ENCODE results near the gene ORC6. TPM values are rescaled to one million over a fixed set of nuclear protein-coding genes. Genes with fewer than 3 reads are reported as not detected.
A peak's percentile ranks its signal among the peaks of the same experiment; 100 is the strongest.

The ORC6 gene
- total and polyA plus RNA-seq, 7 donors, result 0.26 to 2.5 (median 0.70) TPM

DNA sequence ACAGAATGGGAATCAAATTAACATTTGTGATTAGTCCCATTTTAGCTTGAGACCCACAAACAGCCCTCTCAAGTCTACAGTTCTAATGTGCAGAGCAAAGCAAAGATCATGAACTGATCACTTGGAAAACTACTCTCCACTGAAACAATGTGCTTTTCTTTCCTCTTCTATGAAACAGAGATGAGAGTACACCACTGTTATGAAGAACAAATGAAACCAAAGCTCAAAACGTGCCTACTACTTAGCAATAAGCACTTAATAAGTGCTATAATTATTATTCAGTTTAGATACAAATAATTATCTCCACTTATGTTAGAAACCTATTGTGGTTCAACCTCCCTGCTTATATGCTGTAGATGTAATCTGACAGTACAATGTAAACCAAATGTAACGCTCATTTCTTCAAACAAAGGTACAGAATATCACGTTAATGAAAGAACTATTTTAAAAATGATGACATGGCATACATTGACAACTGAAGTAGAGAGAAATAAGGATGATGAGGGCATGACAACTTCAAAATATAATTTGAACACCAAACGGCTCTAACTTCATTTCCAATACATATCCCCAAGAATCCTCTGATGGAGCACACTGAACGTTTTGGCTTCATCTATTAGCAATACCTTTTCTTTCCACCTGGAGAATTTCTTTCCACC is 2.5 kb upstream of the ORC6 start:
- Histone ChIP-seq H3K4me3 (peak overlapping the region; percentile 96), H3K4me1 (peaks cover 43% of the 10 kb centered on the region), H3K27me3 (ENCODE audit: insufficient read depth in 3 of 3, low read length in 2 of 3) (no peaks in the 10 kb centered on the region), H3K27ac (no peak overlapping the region), H3K36me3 (ENCODE audit: insufficient read depth in 1 of 2, low read depth in 1 of 2) (peaks cover 0 to 11% of the 10 kb centered on the region in 2 donors), H3K9me3 (no peaks in the 10 kb centered on the region)
- DNase-seq (no peak), ATAC-seq (no peak)
- TF ChIP-seq, protein P1, sequence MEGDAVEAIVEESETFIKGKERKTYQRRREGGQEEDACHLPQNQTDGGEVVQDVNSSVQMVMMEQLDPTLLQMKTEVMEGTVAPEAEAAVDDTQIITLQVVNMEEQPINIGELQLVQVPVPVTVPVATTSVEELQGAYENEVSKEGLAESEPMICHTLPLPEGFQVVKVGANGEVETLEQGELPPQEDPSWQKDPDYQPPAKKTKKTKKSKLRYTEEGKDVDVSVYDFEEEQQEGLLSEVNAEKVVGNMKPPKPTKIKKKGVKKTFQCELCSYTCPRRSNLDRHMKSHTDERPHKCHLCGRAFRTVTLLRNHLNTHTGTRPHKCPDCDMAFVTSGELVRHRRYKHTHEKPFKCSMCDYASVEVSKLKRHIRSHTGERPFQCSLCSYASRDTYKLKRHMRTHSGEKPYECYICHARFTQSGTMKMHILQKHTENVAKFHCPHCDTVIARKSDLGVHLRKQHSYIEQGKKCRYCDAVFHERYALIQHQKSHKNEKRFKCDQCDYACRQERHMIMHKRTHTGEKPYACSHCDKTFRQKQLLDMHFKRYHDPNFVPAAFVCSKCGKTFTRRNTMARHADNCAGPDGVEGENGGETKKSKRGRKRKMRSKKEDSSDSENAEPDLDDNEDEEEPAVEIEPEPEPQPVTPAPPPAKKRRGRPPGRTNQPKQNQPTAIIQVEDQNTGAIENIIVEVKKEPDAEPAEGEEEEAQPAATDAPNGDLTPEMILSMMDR (IDR thresholded peaks at IDR 0.05), result no peak
- intact Hi-C loops (cut with DNase I), result loop anchor here in 1 of 2 donors (5.0 kb wide), 1 partner anchor 115 kb away; no protein-coding TSS in a partner anchor
- WGBS, 3 donors, result 43 to 57% (median 44%) methylated on average over 5 of the region's 5 CpGs

DNA sequence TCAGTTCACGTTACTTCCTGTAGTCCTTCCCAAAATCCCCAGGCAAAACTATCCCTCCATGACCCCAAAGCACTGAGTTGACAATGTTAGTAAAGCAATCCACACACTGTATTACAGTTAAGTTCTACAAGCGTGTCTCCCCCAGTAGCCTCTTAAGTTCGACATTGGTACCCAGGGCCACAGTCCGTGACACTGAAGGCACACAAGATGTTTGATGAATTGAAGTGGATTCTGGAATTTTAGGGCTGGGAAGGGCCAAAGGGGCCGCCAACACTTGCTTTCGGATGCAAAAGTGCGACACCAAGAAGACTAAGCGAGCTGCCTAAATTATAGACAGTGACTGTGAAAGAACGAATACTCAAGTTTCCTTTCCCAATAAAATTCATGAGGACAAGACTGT is 2.0 kb upstream of the ORC6 start:
- Histone ChIP-seq H3K4me1 (peaks cover 43% of the 10 kb centered on the region), H3K9me3 (no peaks in the 10 kb centered on the region), H3K27me3 (ENCODE audit: insufficient read depth in 3 of 3, low read length in 2 of 3) (no peaks in the 10 kb centered on the region), H3K36me3 (ENCODE audit: insufficient read depth in 1 of 2, low read depth in 1 of 2) (peaks cover 0 to 7% of the 10 kb centered on the region in 2 donors), H3K4me3 (peak overlapping the region; percentile 96), H3K27ac (no peak overlapping the region)
- intact Hi-C loops (cut with DNase I), result loop anchor here in 1 of 2 donors (5.0 kb wide), 1 partner anchor 115 kb away; no protein-coding TSS in a partner anchor
- DNase-seq (no peak), ATAC-seq (no peak)
- 63 to 76% (median 66%) methylated on average over 9 of the region's 9 CpGs for WGBS, 3 donors
- TF ChIP-seq, protein P1 (IDR thresholded peaks at IDR 0.05), result no peak

DNA sequence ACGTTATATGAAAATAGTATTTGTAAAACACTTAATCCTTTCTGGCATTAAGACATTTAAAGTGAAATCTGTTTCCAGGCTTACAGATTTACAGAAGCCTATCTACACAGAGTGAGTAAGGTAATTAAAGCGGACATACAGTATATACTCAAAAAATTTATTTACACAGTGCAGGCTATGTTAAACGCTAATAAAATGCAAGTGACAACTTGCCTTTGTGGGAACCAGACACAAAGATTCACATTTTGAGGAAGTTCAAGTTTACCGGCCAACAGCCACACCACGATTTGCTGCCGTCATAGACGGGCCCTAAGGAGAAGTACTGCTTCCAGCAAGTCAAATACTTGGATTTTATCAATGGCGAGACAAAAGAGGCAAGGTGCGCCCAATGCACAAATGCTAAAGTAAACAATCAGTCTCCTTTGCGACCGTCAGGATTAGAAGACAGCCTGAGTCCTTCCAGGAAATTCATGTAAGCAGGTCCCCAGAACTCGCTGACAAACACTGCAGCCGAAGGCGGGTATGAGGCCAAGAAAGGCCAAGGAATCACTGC is 1.3 kb upstream of the ORC6 start:
- Histone ChIP-seq H3K36me3 (ENCODE audit: insufficient read depth in 1 of 2, low read depth in 1 of 2) (peaks cover 0 to under 1% of the 10 kb centered on the region in 2 donors), H3K27ac (peak overlapping the region; percentile 96), H3K4me1 (peaks cover 43% of the 10 kb centered on the region), H3K4me3 (peak overlapping the region; percentile 96), H3K27me3 (ENCODE audit: insufficient read depth in 3 of 3, low read length in 2 of 3) (no peaks in the 10 kb centered on the region), H3K9me3 (no peaks in the 10 kb centered on the region)
- intact Hi-C loops (cut with DNase I), result loop anchor here in 1 of 2 donors (5.0 kb wide), 1 partner anchor 114 kb away; no protein-coding TSS in a partner anchor
- TF ChIP-seq, protein P1 (IDR thresholded peaks at IDR 0.05), result no peak
- 5 to 7% (median 5%) methylated on average over 14 of the region's 14 CpGs for WGBS, 3 donors
- DNase-seq (peak in 1 of 2 donors; percentile 55), ATAC-seq (no peak)

DNA sequence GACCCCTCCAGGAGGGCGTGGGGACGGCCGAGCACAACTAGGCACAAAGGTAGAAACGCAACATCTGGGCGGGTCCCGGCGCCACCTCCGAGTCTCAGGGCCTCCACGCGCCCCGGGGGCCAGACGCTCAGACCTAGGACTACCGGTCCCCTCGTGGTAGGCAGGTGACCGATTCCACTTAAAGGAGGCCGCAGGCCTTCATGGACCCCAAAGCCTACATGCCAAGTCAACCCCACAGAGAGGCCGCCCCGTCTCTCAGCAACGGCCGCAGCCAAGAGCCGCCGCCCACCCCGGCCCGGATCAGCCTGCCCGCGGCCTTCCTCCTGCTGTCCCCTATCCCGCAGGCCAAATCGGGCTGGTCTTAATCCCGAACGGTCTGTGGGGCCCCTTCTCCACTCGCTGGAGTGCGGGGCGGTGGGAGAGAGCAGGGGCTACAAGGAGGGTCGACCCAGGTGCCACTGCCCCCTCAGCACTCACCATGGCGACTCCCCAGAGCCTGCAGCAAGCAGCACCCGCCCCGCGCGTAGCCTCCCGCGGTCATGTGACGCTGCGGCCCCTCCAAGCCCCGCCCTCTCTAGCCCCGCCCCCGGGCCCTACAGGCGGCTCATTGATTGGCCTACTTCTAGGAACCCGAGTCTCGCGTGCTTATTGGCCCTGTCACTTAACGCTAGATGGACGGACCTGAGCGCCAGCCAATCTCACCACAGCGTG is 650 bp upstream of the ORC6 start, which contains the start of gene VPS35:
VPS35 (minus strand) TSS at position 525 of the 711 bp plus-strand sequence; CDS start at position 480, 45 bp downstream.
- WGBS, 3 donors, result 0% methylated on average over 50 to 54 of the region's 54 CpGs
- peak; percentile 99 to 100 for DNase-seq
- TF ChIP-seq, protein P1 (IDR thresholded peaks at IDR 0.05), result peak; percentile 6
- H3K27me3 ChIP-seq (ENCODE audit: insufficient read depth in 3 of 3, low read length in 2 of 3), result no peaks in the 10 kb centered on the region
- H3K9me3 ChIP-seq, result no peaks in the 10 kb centered on the region
- intact Hi-C loops (cut with DNase I), result loop anchor here in 1 of 2 donors (5.0 kb wide), 1 partner anchor 113 kb away; no protein-coding TSS in a partner anchor
- no peaks in the 10 kb centered on the region for H3K36me3 ChIP-seq (ENCODE audit: insufficient read depth in 1 of 2, low read depth in 1 of 2)
- H3K27ac ChIP-seq, result peak within 1 kb of the TSS; percentile 96
- peak; percentile 97 to 98 (median 98) for ATAC-seq
- peak within 1 kb of the TSS; percentile 96 for H3K4me3 ChIP-seq
- H3K4me1 ChIP-seq, result peaks cover 43% of the 10 kb centered on the region

Measured in psoas muscle (tissue), 8 donors.